ENCODE data around the gene NRIP1. TPM values are rescaled to one million over a fixed set of nuclear protein-coding genes. Genes with fewer than 3 reads are reported as not detected.

NRIP1 gene
- polyA plus RNA-seq, 1 donor (not counting 4 experiments of a cell fraction or from before 2014, with no cell fraction given) = 25.5 TPM

- Histone ChIP-seq H4K20me1 (ENCODE audit: control insufficient read depth, extremely low read depth, insufficient read depth, low read length) (peaks cover 8% of the 10 kb centered on the region), H3K27me3 (ENCODE audit: control insufficient read depth, extremely low read depth, insufficient read depth, low read length) (no peaks in the 10 kb centered on the region), H3K27ac (ENCODE audit: control insufficient read depth, insufficient read depth, low read length) (no peak overlapping the region), H3K9me3 (ENCODE audit: control insufficient read depth, low read depth, low read length) (no peaks in the 10 kb centered on the region), H2AFZ (ENCODE audit: control insufficient read depth, low read length) (no peak overlapping the region), H3K4me2 (ENCODE audit: control insufficient read depth, extremely low read depth, insufficient read depth, low read depth, low read length) (no peak overlapping the region), H3K4me3 (ENCODE audit: control insufficient read depth in 2 of 3, extremely low read depth in 1 of 3, insufficient read depth in 2 of 3, low read depth in 1 of 3, low read length in 3 of 3) (no peak overlapping the region), H3K79me2 (ENCODE audit: control insufficient read depth, insufficient read depth, low read length) (peaks cover 31% of the 10 kb centered on the region), H3K4me1 (ENCODE audit: control insufficient read depth, extremely low read depth, insufficient read depth, low read length) (peaks cover 8% of the 10 kb centered on the region), H3K36me3 (ENCODE audit: control insufficient read depth in 2 of 2, extremely low read depth in 1 of 2, insufficient read depth in 2 of 2, low read length in 2 of 2) (peaks cover 7 to 10% of the 10 kb centered on the region in 2 experiments), H3K9me1 (ENCODE audit: control insufficient read depth, extremely low read depth, insufficient read depth, low read length) (peaks cover 2% of the 10 kb centered on the region), H3K9ac (ENCODE audit: control insufficient read depth, extremely low read depth, insufficient read depth, low read length) (no peak overlapping the region)
- no peak for TF ChIP-seq CTCF (optimal IDR thresholded peaks at IDR 0.05 in 1 of 3, IDR thresholded peaks at IDR 0.05 in 1 of 3, conservative IDR thresholded peaks at IDR 0.05 in 1 of 3; ENCODE audit: extremely low read depth in 1 of 3, insufficient read depth in 2 of 3, low read length in 3 of 3)
- TF ChIP-seq EZH2 (IDR thresholded peaks at IDR 0.05; ENCODE audit: low read length) = no peak
- dilution Hi-C loops (cut with MboI; ENCODE audit: extremely low pct_ligation_motif_present, low sequenced_read_pairs) = no loop called here
- peak; percentile 23 for FAIRE-seq
- DNase-seq (ENCODE audit: low read depth, low spot score) = no peak
Measured at GRCh38 chr21:14968029-14968428, 96.8 kb downstream of the NRIP1 start.

DNA sequence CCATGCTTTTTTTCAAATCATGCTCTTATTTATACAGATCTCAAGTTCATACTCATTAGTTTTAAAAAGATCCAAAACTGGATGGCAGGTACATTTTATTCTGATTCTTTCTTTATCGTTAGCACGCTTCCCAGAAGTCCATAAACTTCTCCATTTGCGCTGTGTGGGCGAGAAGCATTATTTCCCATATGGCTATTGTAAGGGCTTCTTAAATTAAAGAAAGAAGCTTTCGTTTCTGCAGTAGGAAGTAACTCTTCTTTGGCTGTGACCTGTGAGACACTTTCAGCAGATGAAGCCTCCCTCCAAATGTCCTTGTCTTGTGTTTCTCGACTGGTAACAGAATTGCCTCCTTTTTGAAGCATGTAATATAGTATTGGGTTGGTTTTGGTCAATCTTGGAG lies 100.2 kb downstream of the NRIP1 start:
- no peak overlapping the region for H3K9ac ChIP-seq (ENCODE audit: control insufficient read depth, extremely low read depth, insufficient read depth, low read length)
- no peaks in the 10 kb centered on the region for H3K27me3 ChIP-seq (ENCODE audit: control insufficient read depth, extremely low read depth, insufficient read depth, low read length)
- dilution Hi-C loops (cut with MboI; ENCODE audit: extremely low pct_ligation_motif_present, low sequenced_read_pairs) = no loop called here
- peaks cover 7 to 10% of the 10 kb centered on the region in 2 experiments for H3K36me3 ChIP-seq (ENCODE audit: control insufficient read depth in 2 of 2, extremely low read depth in 1 of 2, insufficient read depth in 2 of 2, low read length in 2 of 2)
- peaks cover 8% of the 10 kb centered on the region for H4K20me1 ChIP-seq (ENCODE audit: control insufficient read depth, extremely low read depth, insufficient read depth, low read length)
- FAIRE-seq (no peak), DNase-seq (ENCODE audit: low read depth, low spot score) (no peak)
- no peak overlapping the region for H3K4me2 ChIP-seq (ENCODE audit: control insufficient read depth, extremely low read depth, insufficient read depth, low read depth, low read length)
- H3K27ac ChIP-seq (ENCODE audit: control insufficient read depth, insufficient read depth, low read length) = no peak overlapping the region
- TF ChIP-seq EZH2 (IDR thresholded peaks at IDR 0.05; ENCODE audit: low read length) (no peak), CTCF (optimal IDR thresholded peaks at IDR 0.05 in 1 of 3, IDR thresholded peaks at IDR 0.05 in 1 of 3, conservative IDR thresholded peaks at IDR 0.05 in 1 of 3; ENCODE audit: extremely low read depth in 1 of 3, insufficient read depth in 2 of 3, low read length in 3 of 3) (no peak)
- peaks cover 8% of the 10 kb centered on the region for H3K4me1 ChIP-seq (ENCODE audit: control insufficient read depth, extremely low read depth, insufficient read depth, low read length)
- peaks cover 15% of the 10 kb centered on the region for H3K79me2 ChIP-seq (ENCODE audit: control insufficient read depth, insufficient read depth, low read length)
- H3K9me3 ChIP-seq (ENCODE audit: control insufficient read depth, low read depth, low read length) = no peaks in the 10 kb centered on the region
- no peak overlapping the region for H2AFZ ChIP-seq (ENCODE audit: control insufficient read depth, low read length)
- peaks cover 2% of the 10 kb centered on the region for H3K9me1 ChIP-seq (ENCODE audit: control insufficient read depth, extremely low read depth, insufficient read depth, low read length)
- H3K4me3 ChIP-seq (ENCODE audit: control insufficient read depth in 2 of 3, extremely low read depth in 1 of 3, insufficient read depth in 2 of 3, low read depth in 1 of 3, low read length in 3 of 3) = no peak overlapping the region
